HG03095 (cell line): Measurements from ENCODE around the gene ABCA8.
"Not testable (repeated sequence)": the region's sequence is repeated elsewhere in the genome, so short reads cannot be mapped to it uniquely, and the experiment has no call there.

ENCODE experiments used
- ATAC-seq: cut with Tn5 transposase; IDR thresholded peaks from one replicate; pipeline ENCODE4 v1.9.1; 2021; ENCODE audit warnings: moderate library complexity; ENCODE audit not compliant: unreplicated experiment

ABCA8 gene

GRCh38 chr17:68955181-68955841, at the start of gene ABCA8:
Gene ABCA8 (minus strand): TSS chr17:68955392. CDS start chr17:68942034, 13,358 bp downstream.
- ATAC-seq = no peak

- ATAC-seq = not testable (repeated sequence)
These were observed 49.6 kb upstream of the ABCA8 start for GRCh38 chr17:69004759-69005158.

GRCh38 chr17:68999743-69000142, 44.6 kb upstream of the ABCA8 start:
- not testable (repeated sequence) for ATAC-seq

GRCh38 chr17:68993112-68993511, 37.9 kb upstream of the ABCA8 start:
- no peak for ATAC-seq

GRCh38 chr17:68987966-68988365, 32.8 kb upstream of the ABCA8 start:
- ATAC-seq = no peak

GRCh38 chr17:68981288-68981687, 26.1 kb upstream of the ABCA8 start:
- no peak for ATAC-seq

GRCh38 chr17:68973098-68973846, 18.1 kb upstream of the ABCA8 start:
- ATAC-seq = no peak

- ATAC-seq = no peak
These were observed 17.0 kb upstream of the ABCA8 start for GRCh38 chr17:68972119-68972704.

GRCh38 chr17:68969101-68969500, 13.9 kb upstream of the ABCA8 start:
- ATAC-seq = no peak

GRCh38 chr17:68963958-68964357, 8.8 kb upstream of the ABCA8 start:
- no peak for ATAC-seq

GRCh38 chr17:68961214-68961882, 6.2 kb upstream of the ABCA8 start:
- ATAC-seq = no peak

- not testable (repeated sequence) for ATAC-seq
These were observed 3.9 kb upstream of the ABCA8 start for GRCh38 chr17:68959117-68959516.

- ATAC-seq = no peak
These were observed 2.8 kb upstream of the ABCA8 start for GRCh38 chr17:68957944-68958343.

- ATAC-seq = no peak
These were observed 871 bp downstream of the ABCA8 start for GRCh38 chr17:68954146-68954896.

- no peak for ATAC-seq
These were observed 1.7 kb downstream of the ABCA8 start for GRCh38 chr17:68953340-68953997.

- ATAC-seq = no peak
These were observed 4.5 kb downstream of the ABCA8 start for GRCh38 chr17:68950725-68951124.

- not testable (repeated sequence) for ATAC-seq
These were observed 7.3 kb downstream of the ABCA8 start for GRCh38 chr17:68947868-68948267.

- ATAC-seq = no peak
These were observed 10.7 kb downstream of the ABCA8 start for GRCh38 chr17:68944435-68945035.

- ATAC-seq = not testable (repeated sequence)
These were observed 11.4 kb downstream of the ABCA8 start for GRCh38 chr17:68943812-68944182.
